NCI-H2227 (cell line): ENCODE results near the gene EFHC1.
"Not testable (repeated sequence)": the region's sequence is repeated elsewhere in the genome, so short reads cannot be mapped to it uniquely, and the experiment has no call there.

ENCODE experiments used
- DNase-seq: peaks from one replicate; lab custom pipeline; 2025; ENCODE audit not compliant: unreplicated experiment; lab: John Stamatoyannopoulos, UW

EFHC1 gene

DNA sequence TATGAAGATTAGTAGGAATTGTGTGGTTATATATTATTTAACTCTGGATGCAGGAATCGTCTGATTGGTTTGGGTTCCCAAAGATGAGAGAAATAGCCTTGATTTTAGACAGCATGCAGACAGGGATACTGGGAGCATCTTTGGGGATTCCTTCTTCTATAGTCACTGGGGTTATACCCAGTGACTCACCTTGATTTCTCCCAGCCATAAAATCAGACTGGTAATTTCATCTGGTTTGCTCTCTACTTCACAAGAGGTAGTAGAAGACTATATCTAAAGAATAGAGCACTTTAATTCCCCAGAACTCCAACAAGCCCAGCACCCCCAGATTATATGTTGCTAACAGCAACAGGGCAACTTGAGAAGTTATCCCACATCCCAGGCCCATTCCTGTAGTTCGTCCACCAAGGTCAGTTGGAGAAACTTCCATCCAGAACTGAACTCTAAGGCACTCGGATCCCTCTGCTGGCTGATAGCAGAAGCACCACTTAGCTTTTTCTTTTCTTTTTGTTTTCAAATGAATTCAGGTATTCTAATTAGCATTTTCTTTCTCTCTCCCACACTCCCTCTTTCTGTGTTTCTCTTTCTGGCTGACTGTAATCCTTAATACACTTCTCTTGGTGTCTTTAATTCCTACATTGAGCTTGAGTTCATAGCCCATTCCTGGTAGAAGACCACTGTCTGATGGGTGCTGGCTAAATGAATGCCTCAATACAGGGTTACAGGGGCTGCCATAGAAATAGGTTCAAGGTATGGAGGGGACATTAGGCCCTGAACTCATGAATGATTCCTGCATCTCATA lies 20.4 kb upstream of the EFHC1 start:
- peak; percentile 33 for DNase-seq

DNA sequence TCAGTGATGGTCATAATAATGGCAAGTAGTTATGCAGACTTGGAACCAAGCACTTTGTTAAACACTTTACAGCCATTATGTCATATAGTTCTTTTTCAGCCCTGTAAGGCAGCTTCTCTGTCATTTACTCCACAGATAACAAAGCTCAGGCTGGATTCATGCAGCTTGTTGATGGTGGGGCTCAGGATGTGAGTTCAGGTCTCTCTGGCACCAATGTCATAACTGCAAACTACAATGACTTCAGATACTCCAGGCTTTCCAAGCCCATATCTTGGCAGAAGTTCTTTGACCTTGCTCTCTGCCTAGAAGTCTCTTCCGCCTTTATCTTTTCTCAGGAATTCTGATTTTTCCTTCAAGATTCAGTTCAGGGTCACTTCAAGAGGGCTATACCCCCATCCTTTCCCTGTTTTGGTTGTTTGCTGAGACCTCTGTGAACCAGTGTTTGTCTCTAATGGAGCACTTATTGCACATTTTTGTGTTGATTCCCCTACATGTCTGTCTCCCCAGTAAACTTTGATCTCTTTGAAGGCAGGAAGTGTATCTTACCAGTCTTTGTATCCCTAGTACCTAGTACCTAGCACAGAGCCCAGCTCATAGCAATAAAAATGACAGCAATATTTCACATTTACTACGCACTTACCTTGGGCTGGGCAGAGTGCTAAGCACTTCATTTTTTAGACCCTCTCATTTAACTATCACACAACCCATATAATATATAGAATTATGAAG lies 19.7 kb upstream of the EFHC1 start:
- no peak for DNase-seq

- DNase-seq = no peak
Measured at GRCh38 chr6:52403086-52403485, 17.1 kb upstream of the EFHC1 start.

- no peak for DNase-seq
Measured at GRCh38 chr6:52403627-52404026, 16.5 kb upstream of the EFHC1 start.

GRCh38 chr6:52405243-52405642 lies 14.9 kb upstream of the EFHC1 start:
- no peak for DNase-seq

GRCh38 chr6:52407467-52407866 lies 12.7 kb upstream of the EFHC1 start:
- DNase-seq = peak; percentile 48

DNA sequence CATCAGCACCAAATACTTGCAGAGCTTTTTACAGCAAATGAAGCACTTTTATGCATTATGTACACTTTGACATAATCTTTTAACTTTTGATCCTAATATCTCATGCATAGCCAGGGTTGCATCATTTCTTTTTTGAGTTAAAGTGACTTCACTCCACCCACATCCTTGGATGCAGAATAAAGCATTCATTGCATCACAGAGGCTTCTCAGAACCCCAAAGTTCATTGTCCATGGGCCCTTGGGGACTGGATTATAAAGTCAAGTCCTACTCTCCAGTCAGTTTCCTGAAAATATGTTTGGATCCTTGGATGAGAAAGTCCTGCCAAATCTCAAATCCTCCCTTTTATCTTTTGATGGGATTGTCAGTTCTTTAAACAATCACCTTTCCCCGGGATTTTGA lies 10.6 kb upstream of the EFHC1 start:
- no peak for DNase-seq

DNA sequence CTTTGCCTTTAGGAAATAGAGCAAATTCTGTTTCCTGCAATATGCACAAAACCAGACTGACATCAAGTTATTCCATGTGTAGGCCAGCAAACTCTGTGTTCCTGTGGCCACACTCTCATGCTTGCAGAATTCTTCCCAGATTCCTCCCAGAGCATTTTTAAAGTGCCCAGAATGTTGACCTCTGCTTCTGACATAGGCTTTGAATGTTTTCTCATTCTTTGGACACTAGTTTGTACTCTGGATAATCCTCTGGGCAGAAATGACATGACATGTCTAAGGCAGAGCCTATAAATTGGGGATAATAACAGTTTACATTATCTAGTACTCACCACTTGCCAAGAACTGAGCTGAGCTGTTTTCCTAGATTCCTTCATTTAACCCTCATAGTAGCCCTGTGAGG lies 9.2 kb upstream of the EFHC1 start:
- no peak for DNase-seq

DNA sequence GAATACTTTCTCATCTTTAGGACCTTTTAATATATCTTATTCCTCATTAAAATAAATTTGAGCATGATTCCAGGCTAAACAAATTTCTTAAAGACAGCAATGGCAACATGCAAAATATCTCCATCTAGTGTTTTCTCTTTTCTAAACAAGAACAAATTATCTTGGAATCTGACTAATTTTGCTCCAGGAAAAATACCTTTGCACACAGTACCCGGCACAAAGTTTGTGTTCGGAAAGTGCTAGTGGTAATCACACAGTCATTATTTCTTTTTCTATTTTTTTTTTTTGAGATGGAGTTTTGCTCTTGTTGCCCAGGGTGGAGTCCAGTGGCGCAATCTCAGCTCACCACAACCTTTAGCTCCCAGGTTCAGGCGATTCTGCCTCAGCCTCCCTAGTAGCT lies 8.2 kb upstream of the EFHC1 start:
- DNase-seq = no peak

GRCh38 chr6:52415333-52415732 lies 4.8 kb upstream of the EFHC1 start:
- DNase-seq = no peak

- no peak for DNase-seq
Measured at GRCh38 chr6:52415917-52416628, 4.1 kb upstream of the EFHC1 start.

DNA sequence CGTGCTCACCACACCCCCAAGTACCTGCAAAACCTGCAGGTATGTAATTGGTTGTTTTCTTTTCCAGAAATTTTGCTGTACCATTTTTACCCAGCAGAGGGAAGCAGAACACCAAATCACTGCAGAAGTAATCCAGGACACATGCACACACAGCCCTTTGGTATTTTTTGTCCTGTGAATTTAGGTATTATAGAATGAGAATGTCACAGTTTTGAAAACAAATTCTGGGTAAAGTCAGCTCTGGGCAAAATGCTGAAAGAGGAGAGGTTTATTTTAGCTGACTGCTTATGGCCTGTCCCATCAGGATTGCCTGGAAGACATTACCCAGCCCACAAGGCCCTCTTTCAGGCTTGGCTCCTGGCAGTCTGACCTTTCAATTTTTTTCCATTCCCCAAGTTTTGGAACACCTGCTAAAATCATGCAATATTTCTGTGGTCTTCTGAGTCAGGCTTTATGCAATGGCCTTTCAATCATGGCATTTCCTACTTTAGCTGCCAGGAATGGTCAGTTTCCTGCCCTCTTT lies 3.5 kb upstream of the EFHC1 start:
- DNase-seq = peak; percentile 62

- peak; percentile 11 for DNase-seq
Measured at GRCh38 chr6:52417675-52418111, 2.4 kb upstream of the EFHC1 start.

- no peak for DNase-seq
Measured at GRCh38 chr6:52418606-52419005, 1.5 kb upstream of the EFHC1 start.

- peak; percentile 71 for DNase-seq
Measured at GRCh38 chr6:52420668-52421358, 671 bp downstream of the EFHC1 start.

- no peak for DNase-seq
Measured at GRCh38 chr6:52422156-52422555, 2.0 kb downstream of the EFHC1 start.

DNA sequence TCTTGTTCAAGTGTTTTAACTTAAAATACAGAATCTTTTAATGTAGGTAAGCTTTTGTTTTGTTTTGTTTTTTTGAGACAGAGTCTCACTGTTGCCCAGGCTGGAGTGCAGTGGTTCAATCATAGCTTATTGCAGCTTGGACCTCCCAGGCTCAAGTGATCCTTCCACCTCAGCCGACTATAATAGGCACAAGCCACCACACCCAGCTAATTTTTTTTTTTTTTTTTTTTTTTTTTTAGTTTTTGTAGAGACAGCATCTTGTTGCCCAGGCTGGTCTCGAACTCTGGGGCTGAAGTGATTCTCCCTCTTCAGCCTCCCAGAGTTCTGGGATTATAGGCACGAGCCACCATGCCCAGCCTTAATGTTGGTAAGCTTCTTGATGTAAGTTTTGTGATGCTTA lies 3.3 kb downstream of the EFHC1 start:
- DNase-seq = no peak

DNA sequence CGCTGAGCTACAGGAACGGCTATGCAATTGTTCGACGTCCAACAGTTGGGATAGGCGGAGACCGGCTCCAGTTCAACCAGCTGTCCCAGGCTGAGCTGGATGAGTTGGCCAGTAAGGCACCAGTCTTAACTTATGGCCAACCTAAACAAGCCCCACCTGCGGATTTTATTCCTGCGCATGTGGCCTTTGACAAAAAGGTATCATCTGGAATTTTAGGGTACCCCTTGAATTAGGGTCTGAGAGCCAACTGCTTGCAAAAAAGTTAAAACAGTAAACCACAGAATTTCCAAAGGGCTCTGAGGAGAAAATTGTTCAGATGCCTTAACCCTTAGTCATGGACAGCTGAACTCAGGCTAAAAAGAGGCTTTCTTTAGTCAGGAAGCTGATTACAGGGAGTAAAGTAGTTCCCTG lies 3.8 kb downstream of the EFHC1 start:
- DNase-seq = no peak

- no peak for DNase-seq
Measured at GRCh38 chr6:52424513-52424912, 4.4 kb downstream of the EFHC1 start.

- DNase-seq = no peak
Measured at GRCh38 chr6:52426667-52427066, 6.5 kb downstream of the EFHC1 start.

GRCh38 chr6:52433294-52433693 lies 13.2 kb downstream of the EFHC1 start:
- not testable (repeated sequence) for DNase-seq
